Karpas-422 (cell line): ENCODE data around the gene HOXD13. TPM values are rescaled to one million over a fixed set of nuclear protein-coding genes. Genes with fewer than 3 reads are reported as not detected.

Experiments used
- DNase-seq: peaks from one replicate; pipeline ENCODE4 v3.0.0-alpha.2; 2015
- H2AFZ ChIP-seq: fragments of 200-600 bp; sonication (generic); 2 replicates; pipeline ENCODE4 v1.6.1; 2014; ENCODE audit warnings: antibody characterized with exemption, low read length, mixed read lengths
- H3K27ac ChIP-seq: fragments of 200-600 bp; sonication (generic); 2 replicates; pipeline ENCODE4 v1.5.1; 2014; ENCODE audit warnings: mild to moderate bottlenecking, low read length, moderate library complexity
- H3K27me3 ChIP-seq: fragments of 200-600 bp; sonication (generic); 2 replicates; pipeline ENCODE4 v1.6.1; 2014; ENCODE audit warnings: low read length, mixed read lengths
- H3K36me3 ChIP-seq: fragments of 200-600 bp; sonication (generic); 2 replicates; pipeline ENCODE4 v1.6.1; 2014; ENCODE audit warnings: low read length, mixed read lengths; ENCODE audit not compliant: insufficient read depth
- H3K4me1 ChIP-seq: fragments of 200-600 bp; sonication (generic); 2 replicates; pipeline ENCODE4 v1.6.1; 2014; ENCODE audit warnings: mild to moderate bottlenecking, low read length, mixed read lengths
- H3K4me2 ChIP-seq: fragments of 200-600 bp; sonication (generic); 2 replicates; pipeline ENCODE4 v1.6.1; 2014; ENCODE audit warnings: low read length, low read depth, mild to moderate bottlenecking; ENCODE audit not compliant: poor library complexity, severe bottlenecking
- H3K4me3 ChIP-seq: fragments of 200-600 bp; sonication (generic); 2 replicates; pipeline ENCODE4 v1.5.1; 2014; ENCODE audit warnings: mild to moderate bottlenecking, antibody characterized with exemption, low read length, mixed read lengths
- H3K79me2 ChIP-seq: fragments of 200-600 bp; sonication (generic); 2 replicates; pipeline ENCODE4 v1.6.1; 2014; ENCODE audit warnings: mild to moderate bottlenecking, low read length, mixed read lengths
- H3K9ac ChIP-seq: fragments of 200-600 bp; sonication (generic); 2 replicates; pipeline ENCODE4 v1.6.0; 2014; ENCODE audit warnings: low read length
- H3K9me2 ChIP-seq: fragments of 200-600 bp; sonication (generic), shearing (Covaris generic); replicated peaks from 2 replicates; pipeline ENCODE4 v1.6.0; 2014; ENCODE audit warnings: mild to moderate bottlenecking, low read length, moderate library complexity; ENCODE audit not compliant: insufficient read depth
- H3K9me3 ChIP-seq: fragments of 300-700, 200-600 bp; sonication (generic); 2 replicates; pipeline ENCODE4 v1.6.1; 2014; ENCODE audit warnings: low read length, mixed read lengths
- H4K20me1 ChIP-seq: fragments of 200-600 bp; sonication (generic); 2 replicates; pipeline ENCODE4 v1.6.1; 2014; ENCODE audit warnings: mild to moderate bottlenecking, antibody characterized with exemption, low read length, low read depth; ENCODE audit not compliant: insufficient read depth
- total RNA-seq: library from RNA; depleted of rRNA; stranded (reverse); fragments of >200 nt; shearing (Covaris generic); gene quantifications from 2 replicates; pipeline ENCODE4 v1.2.3, GENCODE V29; 2014; ENCODE audit warnings: low replicate concordance

The HOXD13 gene
- total RNA-seq, 1 experiment from 2014 or later: not detected

- H3K9me2 ChIP-seq: no peaks in the 10 kb centered on the region
- H3K9ac ChIP-seq: no peak overlapping the region
- no peak overlapping the region for H3K27ac ChIP-seq
- DNase-seq: no peak
- no peak overlapping the region for H2AFZ ChIP-seq
- H3K9me3 ChIP-seq: no peaks in the 10 kb centered on the region
- H3K4me3 ChIP-seq: no peak overlapping the region
- no peaks in the 10 kb centered on the region for H4K20me1 ChIP-seq
- no peaks in the 10 kb centered on the region for H3K27me3 ChIP-seq
- no peaks in the 10 kb centered on the region for H3K4me1 ChIP-seq
- no peaks in the 10 kb centered on the region for H3K36me3 ChIP-seq
- H3K79me2 ChIP-seq: no peaks in the 10 kb centered on the region
- H3K4me2 ChIP-seq: no peak overlapping the region
Measured at GRCh38 chr2:176090862-176091261, 1.7 kb upstream of the HOXD13 start.

DNA sequence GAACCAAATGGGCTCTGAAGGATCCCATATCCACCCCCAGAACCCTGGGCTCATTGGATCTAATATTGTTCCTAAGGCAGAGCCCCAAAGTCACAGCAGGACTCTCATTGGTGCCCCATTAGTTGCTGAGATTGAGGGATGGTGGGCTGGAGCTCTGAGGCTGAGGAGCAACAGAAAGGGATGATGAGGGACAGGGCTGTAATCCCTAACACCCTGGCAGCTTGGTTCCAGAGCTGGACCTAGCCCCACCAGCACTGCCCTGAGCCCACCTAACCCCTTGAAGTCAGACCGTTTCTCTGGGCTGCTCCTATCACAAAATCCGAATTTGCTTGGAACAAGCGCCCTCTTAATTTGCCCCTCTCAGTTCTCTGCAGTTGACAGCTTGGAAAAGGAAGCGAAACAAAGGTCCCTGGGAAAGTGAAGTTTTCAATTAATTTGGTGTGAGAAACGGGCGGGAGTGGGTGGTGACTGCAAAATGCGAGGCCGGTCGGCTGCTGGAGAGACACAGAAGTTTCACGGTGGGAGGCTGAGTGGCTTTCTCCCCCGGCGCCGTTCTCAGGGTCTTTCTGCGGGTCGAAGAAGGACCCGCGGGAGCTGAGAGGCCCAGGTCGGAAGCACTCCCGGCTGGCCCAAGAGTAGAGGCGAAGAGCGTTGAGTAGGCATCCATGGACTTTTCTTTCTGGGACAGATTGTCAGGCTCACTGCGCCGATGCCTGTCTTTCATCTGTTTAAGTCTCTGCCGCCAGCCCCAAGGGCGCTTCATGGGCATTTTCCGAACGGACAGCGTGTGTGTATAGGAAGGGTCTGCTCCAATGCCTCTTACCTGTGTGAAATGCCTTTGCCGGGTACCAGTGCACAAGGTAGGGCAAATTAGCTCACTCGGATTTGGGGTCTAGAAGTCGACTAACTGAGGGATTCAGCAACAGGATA, 927 bp upstream of the HOXD13 start:
- DNase-seq: no peak
- H2AFZ ChIP-seq: no peak overlapping the region
- H3K27ac ChIP-seq: no peak overlapping the region
- H3K36me3 ChIP-seq: no peaks in the 10 kb centered on the region
- no peaks in the 10 kb centered on the region for H3K9me2 ChIP-seq
- no peak overlapping the region for H3K4me2 ChIP-seq
- H3K4me1 ChIP-seq: peaks cover 4% of the 10 kb centered on the region
- H3K9me3 ChIP-seq: no peaks in the 10 kb centered on the region
- H3K27me3 ChIP-seq: no peaks in the 10 kb centered on the region
- H3K4me3 ChIP-seq: no peak overlapping the region
- no peaks in the 10 kb centered on the region for H3K79me2 ChIP-seq
- no peak overlapping the region for H3K9ac ChIP-seq
- no peaks in the 10 kb centered on the region for H4K20me1 ChIP-seq

DNA sequence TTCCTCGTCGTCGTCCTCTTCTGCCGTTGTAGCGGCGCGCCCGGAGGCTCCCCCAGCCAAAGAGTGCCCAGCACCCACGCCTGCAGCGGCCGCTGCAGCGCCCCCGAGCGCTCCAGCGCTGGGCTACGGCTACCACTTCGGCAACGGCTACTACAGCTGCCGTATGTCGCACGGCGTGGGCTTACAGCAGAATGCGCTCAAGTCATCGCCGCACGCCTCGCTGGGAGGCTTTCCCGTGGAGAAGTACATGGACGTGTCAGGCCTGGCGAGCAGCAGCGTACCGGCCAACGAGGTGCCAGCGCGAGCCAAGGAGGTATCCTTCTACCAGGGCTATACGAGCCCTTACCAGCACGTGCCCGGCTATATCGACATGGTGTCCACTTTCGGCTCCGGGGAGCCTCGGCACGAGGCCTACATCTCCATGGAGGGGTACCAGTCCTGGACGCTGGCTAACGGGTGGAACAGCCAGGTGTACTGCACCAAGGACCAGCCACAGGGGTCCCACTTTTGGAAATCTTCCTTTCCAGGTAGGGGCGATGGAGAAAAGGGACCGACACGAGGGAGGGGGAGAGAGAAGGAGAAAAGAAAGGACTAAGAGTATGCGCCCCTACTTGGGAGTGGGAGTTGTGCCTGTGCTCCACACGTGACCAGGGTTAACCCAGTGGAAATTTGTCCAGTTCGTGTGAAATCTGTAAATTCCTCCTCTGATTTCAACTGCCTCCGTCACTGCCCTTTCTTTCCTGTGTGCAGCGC, 800 bp downstream of the HOXD13 start:
- Histone ChIP-seq H3K4me2 (no peak overlapping the region), H3K36me3 (no peaks in the 10 kb centered on the region), H3K4me3 (no peak overlapping the region)

DNA sequence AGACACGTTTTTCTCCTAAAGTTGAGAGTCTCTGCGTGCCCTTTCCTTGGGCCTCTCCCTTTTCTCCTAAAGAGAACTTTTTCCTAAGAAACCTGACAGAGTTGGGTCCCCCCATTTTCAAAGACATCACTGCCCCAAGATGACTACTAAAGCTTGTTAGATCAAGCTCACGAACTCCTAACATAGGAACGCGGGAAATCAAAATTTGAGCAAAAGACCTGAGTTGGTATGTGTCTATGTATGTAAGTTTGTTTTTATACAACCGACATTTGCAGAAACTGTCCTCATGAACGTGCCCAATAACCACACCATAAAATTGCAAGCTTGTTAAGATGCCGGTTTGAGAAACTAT, 1.4 kb downstream of the HOXD13 start:
- DNase-seq: no peak
- Histone ChIP-seq H3K36me3 (no peaks in the 10 kb centered on the region), H3K79me2 (no peaks in the 10 kb centered on the region), H3K4me3 (no peak overlapping the region), H3K9me2 (no peaks in the 10 kb centered on the region), H3K9me3 (no peaks in the 10 kb centered on the region), H3K27me3 (no peaks in the 10 kb centered on the region), H3K9ac (no peak overlapping the region), H3K4me2 (no peak overlapping the region), H3K27ac (no peak overlapping the region), H2AFZ (no peak overlapping the region), H3K4me1 (peaks cover 17% of the 10 kb centered on the region), H4K20me1 (no peaks in the 10 kb centered on the region)

More for the DNA sequence above, 800 bp downstream of the HOXD13 start:
- Histone ChIP-seq H3K27ac (no peak overlapping the region), H2AFZ (no peak overlapping the region), H3K27me3 (no peaks in the 10 kb centered on the region), H3K79me2 (no peaks in the 10 kb centered on the region), H4K20me1 (no peaks in the 10 kb centered on the region), H3K9ac (no peak overlapping the region), H3K9me2 (no peaks in the 10 kb centered on the region), H3K4me1 (peaks cover 17% of the 10 kb centered on the region), H3K9me3 (no peaks in the 10 kb centered on the region)
- DNase-seq: no peak

DNA sequence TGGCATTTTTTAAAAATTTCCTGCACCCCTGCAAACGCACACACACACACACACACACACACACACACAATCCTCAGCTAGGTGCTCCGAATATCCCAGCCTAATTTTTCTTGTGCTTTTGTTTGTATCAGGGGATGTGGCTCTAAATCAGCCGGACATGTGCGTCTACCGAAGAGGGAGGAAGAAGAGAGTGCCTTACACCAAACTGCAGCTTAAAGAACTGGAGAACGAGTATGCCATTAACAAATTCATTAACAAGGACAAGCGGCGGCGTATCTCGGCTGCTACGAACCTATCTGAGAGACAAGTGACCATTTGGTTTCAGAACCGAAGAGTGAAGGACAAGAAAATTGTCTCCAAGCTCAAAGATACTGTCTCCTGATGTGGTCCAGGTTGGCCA, 1.8 kb downstream of the HOXD13 start:
- DNase-seq: no peak
- H3K79me2 ChIP-seq: no peaks in the 10 kb centered on the region

GRCh38 chr2:176095421-176095820, 2.9 kb downstream of the HOXD13 start:
- Histone ChIP-seq H3K4me1 (peaks cover 17% of the 10 kb centered on the region), H2AFZ (no peak overlapping the region), H3K27ac (no peak overlapping the region), H4K20me1 (no peaks in the 10 kb centered on the region), H3K9me3 (no peaks in the 10 kb centered on the region), H3K9ac (no peak overlapping the region), H3K9me2 (no peaks in the 10 kb centered on the region), H3K36me3 (no peaks in the 10 kb centered on the region), H3K4me3 (no peak overlapping the region), H3K79me2 (no peaks in the 10 kb centered on the region), H3K27me3 (no peaks in the 10 kb centered on the region), H3K4me2 (no peak overlapping the region)
- DNase-seq: no peak

More for the DNA sequence above, 1.8 kb downstream of the HOXD13 start:
- Histone ChIP-seq H3K4me3 (no peak overlapping the region), H3K4me2 (no peak overlapping the region), H3K9me3 (no peaks in the 10 kb centered on the region), H3K36me3 (no peaks in the 10 kb centered on the region), H3K9ac (no peak overlapping the region), H3K27ac (no peak overlapping the region), H3K4me1 (peaks cover 17% of the 10 kb centered on the region), H3K27me3 (no peaks in the 10 kb centered on the region), H2AFZ (no peak overlapping the region), H3K9me2 (no peaks in the 10 kb centered on the region), H4K20me1 (no peaks in the 10 kb centered on the region)

DNA sequence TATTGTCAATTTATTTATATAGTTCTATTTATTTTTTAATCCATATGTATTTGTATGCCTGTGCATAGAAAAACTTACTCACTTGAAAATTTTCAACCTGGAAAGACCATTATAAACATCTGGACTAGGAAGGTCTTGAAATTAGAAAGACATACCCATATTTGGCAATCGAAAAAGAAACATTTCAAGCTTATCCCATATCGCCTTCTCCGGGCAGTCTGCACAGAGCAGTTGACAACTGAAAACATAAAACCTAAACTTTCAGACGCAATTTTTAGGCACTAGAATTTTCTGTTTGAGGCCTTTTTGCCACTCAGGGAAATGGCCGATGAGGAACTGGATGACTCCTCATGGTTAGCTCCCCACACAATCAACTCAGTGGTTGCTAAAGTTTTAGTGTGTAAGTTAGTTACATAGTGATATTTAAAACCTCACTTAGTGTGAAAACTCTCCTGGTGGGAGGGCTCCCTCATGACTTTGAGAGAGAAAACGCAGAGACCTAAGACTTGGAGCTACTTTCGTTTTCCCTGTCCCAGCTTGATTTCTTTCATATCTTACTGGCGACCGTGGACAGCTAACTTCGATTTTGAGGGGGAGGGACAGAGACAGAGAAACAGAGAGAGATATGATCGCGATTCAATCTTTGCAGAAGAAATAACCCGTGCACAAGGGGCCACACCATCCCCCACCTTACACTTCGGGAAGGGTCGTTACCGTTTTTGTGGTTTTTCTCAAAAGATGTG, 3.9 kb downstream of the HOXD13 start:
- Histone ChIP-seq H3K4me2 (peak overlapping the region; percentile 97), H2AFZ (peak overlapping the region; percentile 97), H3K79me2 (no peaks in the 10 kb centered on the region), H3K27me3 (no peaks in the 10 kb centered on the region), H4K20me1 (no peaks in the 10 kb centered on the region), H3K9ac (peak overlapping the region; percentile 71), H3K4me3 (peak overlapping the region; percentile 69), H3K36me3 (no peaks in the 10 kb centered on the region), H3K9me2 (no peaks in the 10 kb centered on the region), H3K9me3 (no peaks in the 10 kb centered on the region), H3K4me1 (peaks cover 17% of the 10 kb centered on the region), H3K27ac (no peak overlapping the region)
- peak; percentile 55 for DNase-seq
